ENCODE data around the gene PAOX. TPM values are rescaled to one million over a fixed set of nuclear protein-coding genes. Genes with fewer than 3 reads are reported as not detected.

Gene PAOX
- total and polyA plus RNA-seq, 2 of the 13 experiments (the other 11 are each of a cell fraction or from before 2014, with no cell fraction given): 0.49 to 0.77 TPM

- H3K9me3 ChIP-seq (ENCODE audit: low read length): no peaks in the 10 kb centered on the region
- no peaks in the 10 kb centered on the region for H3K27me3 ChIP-seq (ENCODE audit: control insufficient read depth in 1 of 2, insufficient read depth in 2 of 2, low read length in 2 of 2)
- H4K20me1 ChIP-seq (ENCODE audit: insufficient read depth, low read length): no peaks in the 10 kb centered on the region
- H3K36me3 ChIP-seq (replicated peaks in 1 of 2; ENCODE audit: control insufficient read depth in 1 of 2, insufficient read depth in 2 of 2, low read length in 2 of 2): peaks cover 6 to 10% of the 10 kb centered on the region in 2 experiments; a peak in 2 of 5 replicates
- in situ Hi-C loops (cut with HindIII; ENCODE audit: extremely low pct_ligation_motif_present, low pct_unique_long_range_greater_than_20kb): loop anchor here (5.0 kb wide), 1 partner anchor 150 kb away; no protein-coding TSS in a partner anchor
- H3K4me2 ChIP-seq (ENCODE audit: low read depth, low read length): no peak overlapping the region
- TF ChIP-seq ZNF446 (CRISPR knock-in tag; IDR thresholded peaks at IDR 0.05) (no peak), ZMYM4 (CRISPR knock-in tag; IDR thresholded peaks at IDR 0.05) (no peak)
- no peak overlapping the region for H3K4me3 ChIP-seq (replicated peaks in 1 of 3; ENCODE audit: insufficient read depth in 1 of 3, low read depth in 2 of 3, low read length in 3 of 3)
- intact Hi-C loops (cut with micrococcal nuclease; ENCODE audit: unreplicated experiment): no loop called here
- POLR2A ChIA-PET: interaction anchor here (0.5 kb wide), 1 partner anchor 107 kb away, joined by 3 read pairs; no protein-coding TSS in a partner anchor
- no TSS peak for BruUV-seq (replicated peaks)
- no peak for DNase-seq (ENCODE audit: low spot score)
- WGBS (ENCODE audit: low lambda C conversion rate): 77% methylated on average over 11 of the region's 16 CpGs
- FAIRE-seq: no peak
- no peak overlapping the region for H3K9ac ChIP-seq (ENCODE audit: insufficient read depth, low read depth, low read length)
- H2AFZ ChIP-seq (ENCODE audit: low read length): no peak overlapping the region
- peak; percentile 4; the same call in 1 of the 3 replicates for ATAC-seq
- H3K79me2 ChIP-seq (ENCODE audit: insufficient read depth, low read length): no peaks in the 10 kb centered on the region
- no peak overlapping the region for H3K27ac ChIP-seq (ENCODE audit: extremely low read length, insufficient read depth, low read length)
- H3K4me1 ChIP-seq (ENCODE audit: insufficient read depth, low read length): no peaks in the 10 kb centered on the region
- CTCF ChIA-PET (ENCODE audit: low intra/inter-chr PET ratio, low total read pairs): no interaction called here
These were observed 43.3 kb downstream of the PAOX start for GRCh38 chr10:133422223-133422806.

- in situ Hi-C loops (cut with HindIII; ENCODE audit: extremely low pct_ligation_motif_present, low pct_unique_long_range_greater_than_20kb): loop anchor here (5.0 kb wide), 1 partner anchor 149 kb away; no protein-coding TSS in a partner anchor
- H4K20me1 ChIP-seq (ENCODE audit: insufficient read depth, low read length): no peaks in the 10 kb centered on the region
- DNase-seq (ENCODE audit: low spot score) (no peak), ATAC-seq (peak; percentile 2; the same call in 2 of the 3 replicates), FAIRE-seq (no peak)
- no peaks in the 10 kb centered on the region for H3K9me3 ChIP-seq (ENCODE audit: low read length)
- H3K9ac ChIP-seq (ENCODE audit: insufficient read depth, low read depth, low read length): no peak overlapping the region
- ChIA-PET CTCF (ENCODE audit: low intra/inter-chr PET ratio, low total read pairs) (no interaction called here), POLR2A (no interaction called here)
- no peaks in the 10 kb centered on the region for H3K27me3 ChIP-seq (ENCODE audit: control insufficient read depth in 1 of 2, insufficient read depth in 2 of 2, low read length in 2 of 2)
- H2AFZ ChIP-seq (ENCODE audit: low read length): no peak overlapping the region
- H3K27ac ChIP-seq (ENCODE audit: extremely low read length, insufficient read depth, low read length): no peak overlapping the region
- intact Hi-C loops (cut with micrococcal nuclease; ENCODE audit: unreplicated experiment): no loop called here
- H3K4me2 ChIP-seq (ENCODE audit: low read depth, low read length): no peak overlapping the region
- no peak overlapping the region for H3K4me3 ChIP-seq (replicated peaks in 1 of 3; ENCODE audit: insufficient read depth in 1 of 3, low read depth in 2 of 3, low read length in 3 of 3)
- no TSS peak for BruUV-seq (replicated peaks)
- no peaks in the 10 kb centered on the region for H3K4me1 ChIP-seq (ENCODE audit: insufficient read depth, low read length)
- peaks cover 6 to 10% of the 10 kb centered on the region in 2 experiments; a peak in 2 of 5 replicates for H3K36me3 ChIP-seq (replicated peaks in 1 of 2; ENCODE audit: control insufficient read depth in 1 of 2, insufficient read depth in 2 of 2, low read length in 2 of 2)
- 89% methylated on average over 21 of the region's 88 CpGs for WGBS (ENCODE audit: low lambda C conversion rate)
- no peaks in the 10 kb centered on the region for H3K79me2 ChIP-seq (ENCODE audit: insufficient read depth, low read length)
- TF ChIP-seq RAD21 (CRISPR knock-in tag; IDR thresholded peaks at IDR 0.05) (no peak), CAMTA2 (CRISPR knock-in tag; IDR thresholded peaks at IDR 0.05; ENCODE audit: borderline replicate concordance) (no peak), ZNF816 (CRISPR knock-in tag; IDR thresholded peaks at IDR 0.05; ENCODE audit: borderline replicate concordance) (no peak)
- TF ChIP-seq, protein P1, sequence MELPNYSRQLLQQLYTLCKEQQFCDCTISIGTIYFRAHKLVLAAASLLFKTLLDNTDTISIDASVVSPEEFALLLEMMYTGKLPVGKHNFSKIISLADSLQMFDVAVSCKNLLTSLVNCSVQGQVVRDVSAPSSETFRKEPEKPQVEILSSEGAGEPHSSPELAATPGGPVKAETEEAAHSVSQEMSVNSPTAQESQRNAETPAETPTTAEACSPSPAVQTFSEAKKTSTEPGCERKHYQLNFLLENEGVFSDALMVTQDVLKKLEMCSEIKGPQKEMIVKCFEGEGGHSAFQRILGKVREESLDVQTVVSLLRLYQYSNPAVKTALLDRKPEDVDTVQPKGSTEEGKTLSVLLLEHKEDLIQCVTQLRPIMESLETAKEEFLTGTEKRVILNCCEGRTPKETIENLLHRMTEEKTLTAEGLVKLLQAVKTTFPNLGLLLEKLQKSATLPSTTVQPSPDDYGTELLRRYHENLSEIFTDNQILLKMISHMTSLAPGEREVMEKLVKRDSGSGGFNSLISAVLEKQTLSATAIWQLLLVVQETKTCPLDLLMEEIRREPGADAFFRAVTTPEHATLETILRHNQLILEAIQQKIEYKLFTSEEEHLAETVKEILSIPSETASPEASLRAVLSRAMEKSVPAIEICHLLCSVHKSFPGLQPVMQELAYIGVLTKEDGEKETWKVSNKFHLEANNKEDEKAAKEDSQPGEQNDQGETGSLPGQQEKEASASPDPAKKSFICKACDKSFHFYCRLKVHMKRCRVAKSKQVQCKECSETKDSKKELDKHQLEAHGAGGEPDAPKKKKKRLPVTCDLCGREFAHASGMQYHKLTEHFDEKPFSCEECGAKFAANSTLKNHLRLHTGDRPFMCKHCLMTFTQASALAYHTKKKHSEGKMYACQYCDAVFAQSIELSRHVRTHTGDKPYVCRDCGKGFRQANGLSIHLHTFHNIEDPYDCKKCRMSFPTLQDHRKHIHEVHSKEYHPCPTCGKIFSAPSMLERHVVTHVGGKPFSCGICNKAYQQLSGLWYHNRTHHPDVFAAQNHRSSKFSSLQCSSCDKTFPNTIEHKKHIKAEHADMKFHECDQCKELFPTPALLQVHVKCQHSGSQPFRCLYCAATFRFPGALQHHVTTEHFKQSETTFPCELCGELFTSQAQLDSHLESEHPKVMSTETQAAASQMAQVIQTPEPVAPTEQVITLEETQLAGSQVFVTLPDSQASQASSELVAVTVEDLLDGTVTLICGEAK (IDR thresholded peaks at IDR 0.05): no peak
- TF ChIP-seq, protein P1 (CRISPR knock-in tag; IDR thresholded peaks at IDR 0.05): no peak
These were observed 44.0 kb downstream of the PAOX start for GRCh38 chr10:133422807-133423771.

Data from HepG2 (cell line).